A549 (cell line): ENCODE measurements around the gene LAMB2. TPM values are rescaled to one million over a fixed set of nuclear protein-coding genes. Genes with fewer than 3 reads are reported as not detected.

Source experiments
- ATAC-seq, 2 experiments: fragments of 200-7000 bp in 1 of 2; fragments of >200 bp in 1 of 2; cut with Nextera tagmentation in 1 of 2; cut with Tn5 transposase in 1 of 2; 3 replicates each; pipeline versions ENCODE4 v1.8.0 to v1.9.1; 2018 to 2020; ENCODE audit warnings: mild to moderate bottlenecking in 1 of 2, moderate library complexity in 1 of 2
- CTCF ChIA-PET: fragments of 300-600 bp; sonication (Branson Sonifier 250); formaldehyde crosslinking; extraction: SDS; loops from one replicate; lab custom pipeline; 2021; ENCODE audit warnings: antibody characterized with exemption, inconsistent platforms; lab: Yijun Ruan, JAX
- POLR2A ChIA-PET: fragments of 350-600 bp; formaldehyde crosslinking; extraction: SDS; loops from one replicate; lab custom pipeline; 2021; ENCODE audit warnings: antibody characterized with exemption, inconsistent platforms; lab: Yijun Ruan, JAX
- DNase-seq, 2 experiments: peaks; one replicate each; pipeline versions ENCODE4 v3.0.0 to v3.0.0-alpha.2; 2011 to 2016; ENCODE audit warnings: low read depth in 1 of 2, low spot score in 1 of 2
- FAIRE-seq: peaks from 2 replicates; lab custom pipeline; 2011; peaks lifted over from hg19 to GRCh38; lab: Jason Lieb, UNC
- H3K27ac ChIP-seq, 2 experiments: fragments of >200 bp; sonication (Bioruptor Twin); formaldehyde crosslinking; 3 replicates each; pipeline ENCODE4 v1.5.1; 2016 to 2017
- H3K4me1 ChIP-seq: fragments of >200 bp; sonication (Bioruptor Twin); formaldehyde crosslinking; 3 replicates; pipeline ENCODE4 v1.6.1; 2016
- H3K4me2 ChIP-seq: fragments of >200 bp; sonication (Bioruptor Twin); formaldehyde crosslinking; 3 replicates; pipeline ENCODE4 v1.6.1; 2016
- H3K4me3 ChIP-seq: fragments of >200 bp; sonication (Bioruptor Twin); formaldehyde crosslinking; 3 replicates; pipeline ENCODE4 v1.5.1; 2016
- H3K9me3 ChIP-seq: fragments of >200 bp; sonication (Bioruptor Twin); formaldehyde crosslinking; 3 replicates; pipeline ENCODE4 v1.6.1; 2016
- BCL3 ChIP-seq: fragments of >200 bp; sonication (Bioruptor Twin); formaldehyde crosslinking; IDR thresholded peaks from 3 replicates; pipeline ENCODE4 v1.6.1; 2016
- BHLHE40 ChIP-seq: IDR thresholded peaks from 2 replicates; pipeline ENCODE4 v1.6.1; 2012; ENCODE audit warnings: low read depth, low read length, inconsistent platforms
- CHD2 ChIP-seq: fragments of 150-350 bp; IDR thresholded peaks from 2 replicates; pipeline ENCODE4 v1.6.1; 2014; ENCODE audit warnings: low read length; ENCODE audit not compliant: partially characterized antibody
- CTCF ChIP-seq: fragments of >200 bp; sonication (Bioruptor Twin); formaldehyde crosslinking; IDR thresholded peaks from 3 replicates; pipeline ENCODE4 v1.5.1; 2016
- ELK1 ChIP-seq: fragments of 150-350 bp; IDR thresholded peaks from 2 replicates; pipeline ENCODE4 v1.6.1; 2014; ENCODE audit warnings: low read depth, mild to moderate bottlenecking, low read length
- GATA3 ChIP-seq: IDR thresholded peaks from 2 replicates; pipeline ENCODE4 v1.6.1; 2012; ENCODE audit warnings: borderline replicate concordance
- HES2 ChIP-seq: fragments of >200 bp; sonication (Bioruptor Twin); formaldehyde crosslinking; IDR thresholded peaks from 2 replicates; pipeline ENCODE4 v1.6.1; 2016
- HOXB5 ChIP-seq: fragments of 250-450 bp; sonication (Bioruptor Pico); IDR thresholded peaks from 2 replicates; pipeline ENCODE4 v1.5.0; 2020; ENCODE audit warnings: mild to moderate bottlenecking, moderate library complexity
- JUN ChIP-seq, 2 experiments: fragments of >200 bp; sonication (Bioruptor Twin); formaldehyde crosslinking; IDR thresholded peaks; 2 replicates in 1 of 2; 3 replicates in 1 of 2; pipeline ENCODE4 v1.6.1; 2016 to 2017
- KDM5A ChIP-seq: fragments of 200-600 bp; sonication (generic); IDR thresholded peaks from 2 replicates; pipeline ENCODE4 v1.6.1; 2016; ENCODE audit warnings: antibody characterized with exemption, mild to moderate bottlenecking
- PBX3 ChIP-seq: IDR thresholded peaks from 2 replicates; pipeline ENCODE4 v1.6.1; 2012
- PHF8 ChIP-seq: fragments of 200-600 bp; sonication (generic); IDR thresholded peaks from 2 replicates; pipeline ENCODE4 v1.6.1; 2016; ENCODE audit warnings: low read depth, mild to moderate bottlenecking, antibody characterized with exemption, moderate library complexity, borderline replicate concordance
- POLR2A ChIP-seq: IDR thresholded peaks from 2 replicates; pipeline ENCODE4 v1.6.1; 2012; ENCODE audit warnings: mild to moderate bottlenecking, low read length
- RAD21 ChIP-seq, 2 experiments: fragments of >200 bp in 1 of 2; sonication (Bioruptor Twin) in 1 of 2; formaldehyde crosslinking in 1 of 2; IDR thresholded peaks in 1 of 2; conservative IDR thresholded peaks in 1 of 2; 2 replicates in 1 of 2; 3 replicates in 1 of 2; pipeline ENCODE4 v1.6.1; 2012 to 2018; ENCODE audit warnings: inconsistent platforms in 1 of 2
- RCOR1 ChIP-seq: fragments of 150-350 bp; IDR thresholded peaks from 2 replicates; pipeline ENCODE4 v1.6.1; 2014; ENCODE audit warnings: antibody characterized with exemption, low read length, low read depth
- REST ChIP-seq: fragments of 200-600 bp; sonication (generic); IDR thresholded peaks from 2 replicates; pipeline ENCODE4 v1.6.1; 2016; ENCODE audit warnings: antibody characterized with exemption, mild to moderate bottlenecking, moderate library complexity
- USF2 ChIP-seq: fragments of 450-650 bp; IDR thresholded peaks from 2 replicates; pipeline ENCODE4 v1.6.1; 2014; ENCODE audit warnings: antibody characterized with exemption
- ZFP36 ChIP-seq: fragments of 450-650 bp; IDR thresholded peaks from 2 replicates; pipeline ENCODE4 v1.6.1; 2014; ENCODE audit warnings: borderline replicate concordance; ENCODE audit not compliant: partially characterized antibody
- WGBS: methylation state at CpG from one replicate; pipeline ENCODE4 v1.1.6; 2017; ENCODE audit errors: missing lambda C conversion rate; 5-methylcytosine and 5-hydroxymethylcytosine counted together
- polyA plus RNA-seq, 4 experiments: library from polyadenylated mRNA; depleted of rRNA in 3 of 4; stranded (reverse); fragments of >200 nt; fragmentation: RNase III in 1 of 4; extraction: RNeasy Plus Mini Kit Qiagen cat#74134 plus additional on column Dnase treatment in 1 of 4; gene quantifications; 2 replicates in 3 of 4; 3 replicates in 1 of 4; pipeline ENCODE4 v1.2.3, GENCODE V29; 2011 to 2017
- TF ChIP-seq, protein P1 (sequence below): fragments of 250-450 bp; sonication (Bioruptor Pico); IDR thresholded peaks from 2 replicates; pipeline ENCODE4 v1.5.0; 2021; ENCODE audit warnings: mild to moderate bottlenecking, moderate library complexity, borderline replicate concordance
- TF ChIP-seq, protein P2 (sequence below): IDR thresholded peaks from 2 replicates; pipeline ENCODE4 v1.6.1; 2012

LAMB2 gene
- polyA plus RNA-seq, 2 of the 4 experiments (the other 2 are of a cell fraction) = 87.3 to 146 TPM

GRCh38 chr3:49093853-49094767 is 38.7 kb downstream of the LAMB2 start, which contains the start of gene QRICH1:
QRICH1 (minus strand) TSS chr3:49094071; CDS start chr3:49077017, 17,054 bp downstream.
- WGBS = under 1% methylated on average over 25 of the region's 65 CpGs
- ChIA-PET CTCF (interaction anchor here (0.6 to 2.3 kb wide), 27 partner anchors 8 to 464 kb away, joined by 3 to 7 read pairs (median 3); partner anchors contain the start of genes IMPDH2, KLHDC8B, P4HTM and USP19), POLR2A (interaction anchor here (0.6 to 2.7 kb wide), 16 partner anchors 10 to 335 kb away, joined by 3 to 32 read pairs (median 6); partner anchors contain the start of genes DALRD3, IMPDH2, LAMB2 and NDUFAF3)
- peak; percentile 91 to 92 for ATAC-seq
- peak within 1 kb of the TSS; percentile 98 for H3K4me3 ChIP-seq
- TF ChIP-seq CTCF (peak; percentile 37), CHD2 (peak; percentile 100), JUN (IDR thresholded peaks at IDR 0.05) (peak in 1 of 2 experiments; percentile 73; a peak in 3 of 5 replicates), HES2 (no peak), USF2 (no peak), ELK1 (no peak), RCOR1 (no peak), POLR2A (peak; percentile 40), GATA3 (peak; percentile 65), PBX3 (0 out of 2 replicates have a peak, but pooled peaks have one; percentile 23), RAD21 (conservative IDR thresholded peaks at IDR 0.05 in 1 of 2, IDR thresholded peaks at IDR 0.05 in 1 of 2) (peak; percentile 29 to 35; a peak in 2 of 5 replicates), BHLHE40 (no peak), HOXB5 (CRISPR knock-in tag) (no peak), BCL3 (peak; percentile 78; the same call in 2 of the 3 replicates), REST (peak; percentile 100), ZFP36 (no peak), KDM5A (peak; percentile 92), PHF8 (peak; percentile 32; the same call in 1 of the 2 replicates)
- TF ChIP-seq, protein P1, sequence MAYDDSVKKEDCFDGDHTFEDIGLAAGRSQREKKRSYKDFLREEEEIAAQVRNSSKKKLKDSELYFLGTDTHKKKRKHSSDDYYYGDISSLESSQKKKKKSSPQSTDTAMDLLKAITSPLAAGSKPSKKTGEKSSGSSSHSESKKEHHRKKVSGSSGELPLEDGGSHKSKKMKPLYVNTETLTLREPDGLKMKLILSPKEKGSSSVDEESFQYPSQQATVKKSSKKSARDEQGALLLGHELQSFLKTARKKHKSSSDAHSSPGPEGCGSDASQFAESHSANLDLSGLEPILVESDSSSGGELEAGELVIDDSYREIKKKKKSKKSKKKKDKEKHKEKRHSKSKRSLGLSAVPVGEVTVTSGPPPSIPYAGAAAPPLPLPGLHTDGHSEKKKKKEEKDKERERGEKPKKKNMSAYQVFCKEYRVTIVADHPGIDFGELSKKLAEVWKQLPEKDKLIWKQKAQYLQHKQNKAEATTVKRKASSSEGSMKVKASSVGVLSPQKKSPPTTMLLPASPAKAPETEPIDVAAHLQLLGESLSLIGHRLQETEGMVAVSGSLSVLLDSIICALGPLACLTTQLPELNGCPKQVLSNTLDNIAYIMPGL (CRISPR knock-in tag) = no peak
- TF ChIP-seq, protein P2, sequence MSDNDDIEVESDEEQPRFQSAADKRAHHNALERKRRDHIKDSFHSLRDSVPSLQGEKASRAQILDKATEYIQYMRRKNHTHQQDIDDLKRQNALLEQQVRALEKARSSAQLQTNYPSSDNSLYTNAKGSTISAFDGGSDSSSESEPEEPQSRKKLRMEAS = peak; percentile 89
- peaks cover 19% of the 10 kb centered on the region; the same call in 1 of the 3 replicates for H3K4me1 ChIP-seq
- H3K27ac ChIP-seq = peak within 1 kb of the TSS; percentile 93 to 94
- DNase-seq = peak; percentile 82 to 97
- no peak for FAIRE-seq
- peak within 1 kb of the TSS; percentile 84 for H3K4me2 ChIP-seq
- H3K9me3 ChIP-seq = no peaks in the 10 kb centered on the region
